ENCODE results near the gene RHOG. TPM values are rescaled to one million over a fixed set of nuclear protein-coding genes. Genes with fewer than 3 reads are reported as not detected.
A peak's percentile ranks its signal among the peaks of the same experiment; 100 is the strongest.

RHOG gene
- total and polyA plus RNA-seq, 11 donors: 17.9 to 69.1 (median 30.1) TPM

DNA sequence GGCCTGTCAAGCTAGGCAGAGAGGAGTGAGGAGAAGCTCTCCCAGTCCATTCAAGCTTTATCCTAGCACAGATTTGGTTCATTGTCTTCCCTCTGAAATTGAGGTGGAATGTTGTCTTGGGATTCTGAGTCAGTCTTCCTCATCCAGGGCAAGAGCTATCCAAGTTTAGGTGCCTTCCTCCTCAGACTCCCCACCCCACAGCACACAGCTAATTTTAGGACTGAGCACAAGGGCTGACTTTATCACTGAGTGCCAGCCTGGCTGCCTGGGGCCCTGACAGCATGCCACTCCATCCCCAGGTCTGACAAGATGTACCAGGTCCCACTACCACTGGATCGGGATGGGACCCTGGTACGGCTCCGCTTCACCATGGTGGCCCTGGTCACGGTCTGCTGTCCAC is 29.8 kb downstream of the RHOG start:
- H3K4me3 ChIP-seq: no peak overlapping the region
- no peaks in the 10 kb centered on the region for H3K36me3 ChIP-seq
- H3K27me3 ChIP-seq: no peaks in the 10 kb centered on the region
- H3K27ac ChIP-seq: peak overlapping the region in 11 of 12 donors; percentile 17 to 87 (median 71)
- peak in 3 of 5 donors; percentile 42 to 46 (median 44) for DNase-seq
- intact Hi-C loops (cut with DNase I): no loop called here
- peaks cover 0 to 44% (median 16%) of the 10 kb centered on the region in 12 donors for H3K4me1 ChIP-seq
- WGBS, 4 donors: 67 to 82% (median 73%) methylated on average over 4 of the region's 4 CpGs
- ATAC-seq: peak; percentile 62 to 81 (median 70)
- TF ChIP-seq, protein P1, sequence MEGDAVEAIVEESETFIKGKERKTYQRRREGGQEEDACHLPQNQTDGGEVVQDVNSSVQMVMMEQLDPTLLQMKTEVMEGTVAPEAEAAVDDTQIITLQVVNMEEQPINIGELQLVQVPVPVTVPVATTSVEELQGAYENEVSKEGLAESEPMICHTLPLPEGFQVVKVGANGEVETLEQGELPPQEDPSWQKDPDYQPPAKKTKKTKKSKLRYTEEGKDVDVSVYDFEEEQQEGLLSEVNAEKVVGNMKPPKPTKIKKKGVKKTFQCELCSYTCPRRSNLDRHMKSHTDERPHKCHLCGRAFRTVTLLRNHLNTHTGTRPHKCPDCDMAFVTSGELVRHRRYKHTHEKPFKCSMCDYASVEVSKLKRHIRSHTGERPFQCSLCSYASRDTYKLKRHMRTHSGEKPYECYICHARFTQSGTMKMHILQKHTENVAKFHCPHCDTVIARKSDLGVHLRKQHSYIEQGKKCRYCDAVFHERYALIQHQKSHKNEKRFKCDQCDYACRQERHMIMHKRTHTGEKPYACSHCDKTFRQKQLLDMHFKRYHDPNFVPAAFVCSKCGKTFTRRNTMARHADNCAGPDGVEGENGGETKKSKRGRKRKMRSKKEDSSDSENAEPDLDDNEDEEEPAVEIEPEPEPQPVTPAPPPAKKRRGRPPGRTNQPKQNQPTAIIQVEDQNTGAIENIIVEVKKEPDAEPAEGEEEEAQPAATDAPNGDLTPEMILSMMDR (IDR thresholded peaks at IDR 0.05): no peak
- no peak for TF ChIP-seq POLR2A (IDR thresholded peaks at IDR 0.05)
- no peaks in the 10 kb centered on the region for H3K9me3 ChIP-seq

DNA sequence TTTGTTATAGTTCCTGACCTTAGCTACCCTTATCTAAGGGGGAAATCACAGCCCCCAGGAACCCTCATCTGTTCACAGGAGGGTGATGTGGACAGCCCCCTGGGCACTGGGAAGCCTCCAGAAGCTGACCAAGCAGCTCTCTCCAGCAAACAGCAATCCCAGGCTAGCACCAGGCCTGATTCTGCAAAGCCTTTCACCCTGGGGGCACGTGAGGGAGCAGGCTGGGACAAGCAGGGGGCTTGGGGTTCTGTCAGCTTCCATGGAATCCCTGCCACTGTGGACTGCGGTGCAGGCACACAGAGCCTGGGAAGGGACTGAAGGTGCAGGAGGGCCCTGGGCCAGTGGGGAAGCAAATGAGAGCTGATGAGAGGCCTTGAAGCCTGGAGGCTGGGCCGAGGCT is 30.3 kb downstream of the RHOG start:
- WGBS, 4 donors: 54 to 95% (median 80%) methylated on average over 3 of the region's 3 CpGs
- Histone ChIP-seq H3K9me3 (no peaks in the 10 kb centered on the region), H3K27me3 (no peaks in the 10 kb centered on the region), H3K4me3 (no peak overlapping the region), H3K27ac (peak overlapping the region in 11 of 12 donors; percentile 17 to 87 (median 71)), H3K36me3 (no peaks in the 10 kb centered on the region), H3K4me1 (peaks cover 0 to 39% (median 16%) of the 10 kb centered on the region in 12 donors)
- intact Hi-C loops (cut with DNase I): no loop called here
- TF ChIP-seq, protein P1 (IDR thresholded peaks at IDR 0.05): no peak
- TF ChIP-seq POLR2A (IDR thresholded peaks at IDR 0.05): no peak
- ATAC-seq (peak in 2 of 4 donors; percentile 4 to 18), DNase-seq (peak in 1 of 5 donors; percentile 23)

DNA sequence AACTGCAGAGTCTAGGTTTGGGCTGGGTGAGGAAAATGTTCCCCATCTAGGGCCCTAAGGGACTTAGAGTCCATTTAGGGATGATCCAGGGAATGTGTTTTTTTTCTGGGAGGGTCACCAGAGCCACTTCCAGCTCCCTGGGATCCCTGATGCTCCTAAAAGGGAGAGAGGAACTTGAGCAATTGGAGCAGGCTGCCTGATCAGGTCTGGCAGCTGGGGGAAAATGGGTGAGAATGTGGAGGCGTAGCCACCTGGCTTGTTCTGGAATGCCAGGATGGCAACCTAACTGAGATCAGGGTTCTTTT is 31.2 kb downstream of the RHOG start:
- Histone ChIP-seq H3K36me3 (no peaks in the 10 kb centered on the region), H3K9me3 (no peaks in the 10 kb centered on the region), H3K4me1 (peaks cover 0 to 38% (median 16%) of the 10 kb centered on the region in 12 donors), H3K4me3 (no peak overlapping the region), H3K27ac (peak overlapping the region in 8 of 12 donors; percentile 35 to 87 (median 72)), H3K27me3 (no peaks in the 10 kb centered on the region)
- DNase-seq: peak in 1 of 5 donors; percentile 4
- intact Hi-C loops (cut with DNase I): loop anchor here in 4 of 10 donors (5.0 kb wide), 1 partner anchor 33 kb away; the partner anchor contains the start of gene RHOG (in 4 of the 4)
- ATAC-seq: no peak
- WGBS, 4 donors: 94 to 100% (median 99%) methylated on average over 1 of the region's 1 CpG
- TF ChIP-seq, protein P1 (IDR thresholded peaks at IDR 0.05): no peak
- no peak for TF ChIP-seq POLR2A (IDR thresholded peaks at IDR 0.05)

DNA sequence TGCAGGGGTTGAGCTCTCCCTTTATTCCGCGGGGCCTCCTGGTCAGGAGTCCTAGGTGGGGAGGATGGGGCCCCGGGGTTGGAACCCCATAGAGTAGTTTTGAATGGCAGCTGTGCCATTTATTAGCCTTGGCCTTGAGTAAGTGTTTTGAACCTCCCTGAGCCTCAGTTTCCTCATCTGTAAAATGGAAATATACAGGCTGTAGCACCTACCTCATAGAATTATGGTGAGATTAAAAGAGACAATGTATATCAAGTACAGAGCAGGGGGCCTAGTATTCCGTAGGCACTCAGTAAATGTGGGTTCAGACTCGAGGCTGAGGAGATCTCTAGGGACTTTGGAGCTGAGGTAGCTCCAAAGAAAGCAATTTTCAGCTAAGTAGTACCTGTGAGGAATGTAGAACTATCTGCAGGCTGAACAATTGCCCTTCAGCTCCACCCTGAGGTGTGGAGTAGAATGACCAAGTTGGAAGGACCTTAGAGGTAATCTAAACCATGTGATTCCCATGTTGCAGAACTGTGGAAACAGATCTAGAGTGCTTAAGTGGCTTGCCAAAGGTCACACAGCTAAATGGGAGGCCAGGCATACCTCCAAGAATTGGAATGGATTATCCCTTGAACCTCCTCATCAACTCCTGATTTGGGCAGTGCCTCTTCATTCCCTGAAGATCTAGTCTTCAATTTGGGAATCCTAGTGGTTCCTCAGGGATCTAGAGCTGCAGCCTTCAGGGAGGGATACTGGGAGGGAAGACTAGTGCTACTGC is 31.7 kb downstream of the RHOG start:
- ATAC-seq (peak; percentile 32 to 62 (median 53)), DNase-seq (no peak)
- no peaks in the 10 kb centered on the region for H3K9me3 ChIP-seq
- intact Hi-C loops (cut with DNase I): loop anchor here in 4 of 10 donors (5.0 kb wide), 1 partner anchor 33 kb away; the partner anchor contains the start of gene RHOG (in 4 of the 4)
- TF ChIP-seq, protein P1 (IDR thresholded peaks at IDR 0.05): peak in 6 of 12 donors; percentile 7 to 42 (median 25)
- no peak for TF ChIP-seq POLR2A (IDR thresholded peaks at IDR 0.05)
- H3K4me3 ChIP-seq: peak overlapping the region; percentile 38 to 96 (median 70)
- WGBS, 4 donors: 41 to 54% (median 51%) methylated on average over 3 to 5 of the region's 5 CpGs
- H3K4me1 ChIP-seq: peaks cover 0 to 38% (median 16%) of the 10 kb centered on the region in 12 donors
- no peaks in the 10 kb centered on the region for H3K27me3 ChIP-seq
- H3K27ac ChIP-seq: peak overlapping the region in 11 of 12 donors; percentile 3 to 87 (median 75)
- no peaks in the 10 kb centered on the region for H3K36me3 ChIP-seq

Data from heart left ventricle (tissue), 16 donors.